Natural killer cell (primary cell): Measurements from ENCODE around the gene WDR5. TPM values are rescaled to one million over a fixed set of nuclear protein-coding genes. Genes with fewer than 3 reads are reported as not detected.

ENCODE experiments used
- ATAC-seq, 3 donors: fragments of 150-1000 bp in 2 of 3; fragments of 200-7000 bp in 1 of 3; cut with Tn5 transposase; 1 replicate in 1 of 3; 2 replicates in 2 of 3; pipeline ENCODE4 v1.10.0; 2021; ENCODE audit warnings: mild to moderate bottlenecking in 2 of 3, moderate library complexity in 2 of 3
- DNase-seq, 2 donors: peaks; one replicate each; pipeline versions ENCODE4 v3.0.0 to v3.0.0-alpha.2; 2013 to 2021; ENCODE audit warnings: mixed read lengths in 1 of 2
- H3K27ac ChIP-seq: one replicate; pipeline ENCODE4 v1.5.1; 2013; ENCODE audit warnings: mild to moderate bottlenecking, low read length
- H3K27me3 ChIP-seq: one replicate; pipeline ENCODE4 v1.6.1; 2013; ENCODE audit warnings: low read length; ENCODE audit not compliant: control insufficient read depth, insufficient read depth
- H3K36me3 ChIP-seq: one replicate; pipeline ENCODE4 v1.6.1; 2013; ENCODE audit warnings: low read length; ENCODE audit not compliant: control insufficient read depth, insufficient read depth
- H3K4me1 ChIP-seq: one replicate; pipeline ENCODE4 v1.6.1; 2013; ENCODE audit warnings: low read length; ENCODE audit not compliant: control insufficient read depth, insufficient read depth
- H3K4me3 ChIP-seq: one replicate; pipeline ENCODE4 v1.5.1; 2013; ENCODE audit warnings: low read length
- H3K9me3 ChIP-seq: one replicate; pipeline ENCODE4 v1.6.1; 2013; ENCODE audit warnings: low read length; ENCODE audit not compliant: control insufficient read depth, insufficient read depth
- H3K27ac Mint-ChIP-seq, 2 donors: one replicate each; pipeline ENCODE4 v1.8.0; 2022; ENCODE audit warnings: mild to moderate bottlenecking in 2 of 2, mixed read lengths in 2 of 2, moderate library complexity in 1 of 2
- H3K27me3 Mint-ChIP-seq, 2 donors: one replicate each; pipeline ENCODE4 v1.8.0; 2022; ENCODE audit warnings: low read depth in 2 of 2, mixed read lengths in 2 of 2
- H3K36me3 Mint-ChIP-seq: one replicate; pipeline ENCODE4 v1.8.0; 2022; ENCODE audit warnings: mixed read lengths
- H3K4me1 Mint-ChIP-seq, 2 donors: one replicate each; pipeline ENCODE4 v1.8.0; 2022; ENCODE audit warnings: mixed read lengths in 2 of 2
- H3K4me3 Mint-ChIP-seq: one replicate; pipeline ENCODE4 v1.8.0; 2022; ENCODE audit warnings: mild to moderate bottlenecking, moderate library complexity, mixed read lengths
- H3K9me3 Mint-ChIP-seq, 2 donors: one replicate each; pipeline ENCODE4 v1.8.0; 2022; ENCODE audit warnings: mixed read lengths in 2 of 2
- WGBS: methylation state at CpG from one replicate; pipeline ENCODE4 v1.1.7; 2013; ENCODE audit warnings: missing lambda C conversion rate; ENCODE audit not compliant: insufficient coverage; 5-methylcytosine and 5-hydroxymethylcytosine counted together
- intact Hi-C: fragments of 100-400 bp; cut with micrococcal nuclease; formaldehyde crosslinking; loops from one replicate; pipeline ENCODE4 v1.14.2; 2022
- total RNA-seq, 4 donors: library from RNA; stranded (reverse); fragments of 120-200 nt in 1 of 4; gene quantifications; one replicate each; pipeline versions ENCODE4 v1.2.3 to v1.2.4, GENCODE V29; 2013 to 2022
- TF ChIP-seq, protein P1 (sequence below): fragments of 200-600 bp; IDR thresholded peaks from one replicate; pipeline ENCODE4 v1.8.0; 2022; ENCODE audit warnings: antibody characterized with exemption

WDR5 gene
- total RNA-seq, result 10 to 100 TPM; 12.9 to 18.6 (median 15.9) TPM
- 14.2 TPM for total RNA-seq (2013)

DNA sequence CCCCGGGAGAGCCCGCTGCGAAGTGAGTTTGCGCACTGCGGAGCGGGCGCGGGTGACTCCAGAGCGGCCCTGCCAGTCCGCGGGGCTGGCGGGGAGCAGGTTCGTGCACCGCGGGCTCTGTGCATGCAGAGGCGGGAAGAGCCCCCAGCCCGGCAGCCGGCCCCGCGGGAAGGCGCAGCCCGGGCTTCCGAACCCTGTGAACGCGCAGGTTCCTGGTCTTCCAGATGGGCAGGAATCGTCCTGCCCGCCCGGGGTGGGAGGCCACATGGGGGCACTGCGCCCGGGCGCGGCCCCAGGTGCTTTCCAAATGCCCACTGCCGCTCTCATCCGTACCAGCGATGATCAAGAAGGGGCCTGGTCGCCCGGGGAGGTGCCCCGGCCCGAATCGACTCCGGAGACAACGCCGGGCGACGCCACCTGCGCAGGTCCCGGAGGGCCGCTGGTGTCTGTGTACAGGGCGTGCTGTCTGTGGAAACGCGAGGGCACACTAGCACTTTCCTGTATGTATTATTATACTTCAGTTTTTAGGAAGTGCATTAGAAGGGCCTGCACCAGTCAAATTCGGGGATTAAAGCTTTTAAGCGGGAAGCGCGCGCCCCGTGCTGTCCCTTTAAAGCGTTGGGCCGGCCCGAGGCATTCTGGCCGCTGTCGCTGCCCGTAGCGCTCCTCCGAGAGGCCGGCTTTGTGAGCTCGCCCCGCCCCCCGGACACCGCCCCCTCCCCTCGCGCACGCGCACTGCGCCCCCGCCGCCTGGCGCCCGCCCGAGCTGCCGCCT is at the start of gene WDR5:
Gene WDR5 (plus strand): TSS at position 740 of the 775 bp plus-strand sequence. CDS start 3,796 bp downstream, outside the sequence.
- Histone ChIP-seq H3K4me3 (peak within 1 kb of the TSS; percentile 75), H3K4me1 (peaks cover 34% of the 10 kb centered on the region), H3K36me3 (peaks cover 6% of the 10 kb centered on the region), H3K27me3 (no peaks in the 10 kb centered on the region), H3K9me3 (no peaks in the 10 kb centered on the region), H3K27ac (peak within 1 kb of the TSS; percentile 44)
- Mint-ChIP-seq H3K4me1 (peaks cover 31 to 52% of the 10 kb centered on the region in 2 donors), H3K4me3 (peak within 1 kb of the TSS; percentile 93), H3K36me3 (no peaks in the 10 kb centered on the region), H3K9me3 (no peaks in the 10 kb centered on the region), H3K27me3 (no peaks in the 10 kb centered on the region), H3K27ac (peak within 1 kb of the TSS; percentile 75 to 89)
- TF ChIP-seq, protein P1, sequence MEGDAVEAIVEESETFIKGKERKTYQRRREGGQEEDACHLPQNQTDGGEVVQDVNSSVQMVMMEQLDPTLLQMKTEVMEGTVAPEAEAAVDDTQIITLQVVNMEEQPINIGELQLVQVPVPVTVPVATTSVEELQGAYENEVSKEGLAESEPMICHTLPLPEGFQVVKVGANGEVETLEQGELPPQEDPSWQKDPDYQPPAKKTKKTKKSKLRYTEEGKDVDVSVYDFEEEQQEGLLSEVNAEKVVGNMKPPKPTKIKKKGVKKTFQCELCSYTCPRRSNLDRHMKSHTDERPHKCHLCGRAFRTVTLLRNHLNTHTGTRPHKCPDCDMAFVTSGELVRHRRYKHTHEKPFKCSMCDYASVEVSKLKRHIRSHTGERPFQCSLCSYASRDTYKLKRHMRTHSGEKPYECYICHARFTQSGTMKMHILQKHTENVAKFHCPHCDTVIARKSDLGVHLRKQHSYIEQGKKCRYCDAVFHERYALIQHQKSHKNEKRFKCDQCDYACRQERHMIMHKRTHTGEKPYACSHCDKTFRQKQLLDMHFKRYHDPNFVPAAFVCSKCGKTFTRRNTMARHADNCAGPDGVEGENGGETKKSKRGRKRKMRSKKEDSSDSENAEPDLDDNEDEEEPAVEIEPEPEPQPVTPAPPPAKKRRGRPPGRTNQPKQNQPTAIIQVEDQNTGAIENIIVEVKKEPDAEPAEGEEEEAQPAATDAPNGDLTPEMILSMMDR, result peak; percentile 24
- peak; percentile 89 to 95 for DNase-seq
- intact Hi-C loops, result loop anchor here (1.0 kb wide), 1 partner anchor 29 kb away; the partner anchor contains the start of gene RNU6ATAC
- under 1% methylated on average over 81 of the region's 81 CpGs for WGBS
- peak; percentile 91 to 96 (median 93) for ATAC-seq

DNA sequence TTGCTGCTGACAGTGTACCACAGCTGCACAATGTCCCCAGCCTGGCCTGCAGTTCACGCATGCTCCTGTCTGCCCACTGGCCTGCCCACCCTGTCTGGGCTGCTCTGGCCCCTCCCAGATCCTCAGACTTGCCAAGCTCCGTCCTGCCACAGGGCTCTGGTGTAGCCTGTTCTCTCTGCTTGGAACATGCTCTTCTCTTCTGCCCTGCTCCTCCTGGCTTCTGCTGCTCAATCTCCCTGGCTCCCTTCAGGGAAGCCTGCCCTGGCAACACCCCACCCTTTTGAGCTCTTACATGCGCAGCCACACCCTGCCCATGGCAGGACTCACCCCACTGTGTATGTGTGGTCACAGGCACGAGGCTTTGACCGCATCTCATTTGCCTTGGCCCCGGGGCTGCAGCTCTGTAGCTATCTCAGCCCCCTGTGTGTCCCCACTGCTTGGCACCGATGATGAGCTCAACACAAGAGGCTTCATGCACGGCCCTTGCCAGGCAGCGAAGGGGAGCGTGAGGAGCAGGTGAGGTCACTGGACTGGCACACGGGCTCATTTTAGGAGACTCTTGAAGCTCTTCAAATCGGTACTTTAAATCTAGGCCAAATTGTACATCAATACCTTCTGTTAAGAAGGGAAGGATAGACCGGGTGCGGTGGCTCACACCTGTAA is 47.7 kb upstream of the WDR5 start:
- H3K4me3 ChIP-seq, result no peak overlapping the region
- H3K9me3 ChIP-seq, result no peaks in the 10 kb centered on the region
- Mint-ChIP-seq H3K9me3 (no peaks in the 10 kb centered on the region), H3K27ac (no peak overlapping the region), H3K4me1 (no peaks in the 10 kb centered on the region), H3K27me3 (peaks cover 14 to 19% of the 10 kb centered on the region in 2 donors), H3K36me3 (no peaks in the 10 kb centered on the region), H3K4me3 (no peak overlapping the region)
- DNase-seq, result no peak
- TF ChIP-seq, protein P1, result no peak
- H3K27me3 ChIP-seq, result no peaks in the 10 kb centered on the region
- no peak for ATAC-seq
- WGBS, result 91% methylated on average over 14 of the region's 14 CpGs
- no peak overlapping the region for H3K27ac ChIP-seq
- intact Hi-C loops, result no loop called here
- no peaks in the 10 kb centered on the region for H3K4me1 ChIP-seq
- H3K36me3 ChIP-seq, result no peaks in the 10 kb centered on the region

DNA sequence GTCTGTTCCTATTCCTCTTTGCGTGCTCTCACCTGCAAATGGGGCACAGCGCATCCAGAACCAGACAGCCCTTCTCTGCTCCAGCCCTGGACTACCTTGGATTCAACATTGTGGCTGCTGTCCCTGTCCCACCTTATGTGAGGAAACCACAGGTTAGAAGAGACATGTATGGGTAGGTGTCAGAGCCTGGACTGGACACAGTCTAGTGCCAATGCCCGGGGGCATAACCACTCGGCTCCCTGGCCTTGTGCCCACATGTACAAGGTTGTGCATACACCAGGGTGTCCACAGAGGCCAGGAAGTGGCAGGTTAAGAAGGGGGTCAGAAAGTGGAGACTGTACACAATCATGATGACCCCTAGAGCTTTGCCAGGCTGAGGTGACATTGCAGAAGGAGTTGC is 45.9 kb upstream of the WDR5 start:
- no peaks in the 10 kb centered on the region for H3K4me1 Mint-ChIP-seq
- intact Hi-C loops, result no loop called here
- 91% methylated on average over 4 of the region's 4 CpGs for WGBS

More for the DNA sequence above, 45.9 kb upstream of the WDR5 start:
- Mint-ChIP-seq H3K27me3 (peaks cover 21 to 23% of the 10 kb centered on the region in 2 donors), H3K36me3 (no peaks in the 10 kb centered on the region), H3K27ac (no peak overlapping the region), H3K9me3 (no peaks in the 10 kb centered on the region), H3K4me3 (no peak overlapping the region)
- H3K27me3 ChIP-seq, result peaks cover 3% of the 10 kb centered on the region
- H3K9me3 ChIP-seq, result no peaks in the 10 kb centered on the region
- H3K27ac ChIP-seq, result no peak overlapping the region
- ATAC-seq (no peak), DNase-seq (no peak)
- H3K4me1 ChIP-seq, result no peaks in the 10 kb centered on the region
- H3K4me3 ChIP-seq, result no peak overlapping the region
- TF ChIP-seq, protein P1, result no peak
- H3K36me3 ChIP-seq, result no peaks in the 10 kb centered on the region
